ENCODE data around the gene TYMP. TPM values are rescaled to one million over a fixed set of nuclear protein-coding genes. Genes with fewer than 3 reads are reported as not detected.
"Not testable (repeated sequence)": the region's sequence is repeated elsewhere in the genome, so short reads cannot be mapped to it uniquely, and the experiment has no call there.

The TYMP gene
- total RNA-seq, 4 donors from 2014 or later: 4.4 to 21.5 (median 15.6) TPM

DNA sequence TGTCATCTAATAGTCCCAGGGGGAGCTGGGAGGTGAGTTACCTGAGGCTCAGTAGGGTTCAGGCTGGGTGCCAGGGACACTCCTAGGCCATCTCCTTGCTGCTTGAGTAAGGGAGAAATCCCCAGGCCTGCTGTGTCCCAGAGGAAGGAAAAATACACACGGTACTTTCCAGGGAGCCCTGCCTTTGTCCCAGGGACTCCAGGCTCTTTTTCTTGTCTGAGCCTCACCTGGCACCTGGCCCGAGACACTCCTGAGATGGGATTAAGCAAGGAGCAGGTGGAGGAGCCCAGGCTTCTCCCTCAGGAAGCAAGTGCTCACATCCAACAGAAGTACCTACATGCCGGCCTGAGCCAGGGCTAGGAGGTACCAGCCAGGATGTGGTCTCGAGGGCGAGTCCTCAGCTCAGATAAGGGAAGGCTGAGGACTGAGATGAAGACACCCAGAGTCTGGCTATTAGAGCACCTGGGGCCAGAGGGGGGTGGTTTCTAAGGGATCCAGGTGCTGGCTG is 15.0 kb upstream of the TYMP start:
- DNase-seq: no peak
- TF ChIP-seq CTCF (IDR thresholded peaks at IDR 0.05) (no peak), POLR2A (IDR thresholded peaks at IDR 0.05) (no peak)
- H3K27me3 ChIP-seq: peaks cover 13 to 14% of the 10 kb centered on the region in 2 donors

DNA sequence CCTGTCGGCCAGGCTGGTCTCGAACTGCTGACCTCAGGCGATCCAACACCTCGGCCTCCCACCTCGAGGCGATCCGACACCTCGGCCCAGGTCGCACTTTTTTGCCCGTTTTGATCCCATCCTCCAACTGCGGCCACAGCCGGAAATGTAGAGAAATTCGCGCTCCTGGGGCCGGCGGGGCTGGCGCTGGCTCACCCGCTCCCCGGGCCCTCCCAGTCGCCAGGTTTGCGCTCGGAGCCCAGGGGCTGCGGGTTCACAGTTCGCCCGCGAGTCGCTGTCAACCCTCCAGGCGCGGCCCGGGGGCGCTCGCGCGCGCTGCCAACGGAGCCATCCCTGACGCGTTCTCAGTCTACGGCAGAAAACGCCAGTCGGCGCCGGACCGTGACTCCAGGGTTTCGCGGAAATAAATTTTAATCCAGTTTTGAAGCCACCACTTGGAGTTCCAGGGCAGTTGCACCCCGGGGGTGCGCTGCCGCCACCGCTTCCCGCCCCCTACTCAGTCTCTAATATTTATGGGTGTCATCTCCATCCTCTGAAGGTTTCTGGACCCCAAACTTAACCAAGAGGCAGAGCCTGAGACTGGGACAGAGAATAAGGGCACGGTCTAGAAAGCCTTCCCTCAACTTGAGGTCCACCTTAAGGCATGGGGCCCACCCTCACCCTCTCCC is 14.4 kb upstream of the TYMP start:
- H3K27ac ChIP-seq: no peak overlapping the region
- H3K4me3 ChIP-seq: no peak overlapping the region
- TF ChIP-seq CTCF (IDR thresholded peaks at IDR 0.05): peak in 3 of 4 experiments; percentile 38 to 57 (median 53)
- TF ChIP-seq POLR2A (IDR thresholded peaks at IDR 0.05): no peak
- intact Hi-C loops (cut with DNase I; ENCODE audit: low total_unique reads): no loop called here
- no peaks in the 10 kb centered on the region for H3K36me3 ChIP-seq
- H3K9me3 ChIP-seq: no peaks in the 10 kb centered on the region
- DNase-seq: no peak
- H3K27me3 ChIP-seq: peaks cover 10 to 11% of the 10 kb centered on the region in 2 donors
- peaks cover 0 to 12% of the 10 kb centered on the region in 2 donors for H3K4me1 ChIP-seq

More for the DNA sequence above, 15.0 kb upstream of the TYMP start:
- intact Hi-C loops (cut with DNase I; ENCODE audit: low total_unique reads): no loop called here
- H3K9me3 ChIP-seq: no peaks in the 10 kb centered on the region
- peaks cover 0 to 12% of the 10 kb centered on the region in 2 donors for H3K4me1 ChIP-seq
- H3K4me3 ChIP-seq: no peak overlapping the region
- H3K27ac ChIP-seq: no peak overlapping the region
- H3K36me3 ChIP-seq: no peaks in the 10 kb centered on the region

GRCh38 chr22:50542416-50542927 is 12.7 kb upstream of the TYMP start:
- Histone ChIP-seq H3K36me3 (no peaks in the 10 kb centered on the region), H3K9me3 (no peaks in the 10 kb centered on the region), H3K4me1 (peaks cover 0 to 4% of the 10 kb centered on the region in 2 donors), H3K27ac (no peak overlapping the region), H3K27me3 (peaks cover 0 to 8% of the 10 kb centered on the region in 2 donors), H3K4me3 (no peak overlapping the region)
- DNase-seq: no peak
- TF ChIP-seq POLR2A (IDR thresholded peaks at IDR 0.05): no peak
- no peak for TF ChIP-seq CTCF (IDR thresholded peaks at IDR 0.05)
- intact Hi-C loops (cut with DNase I; ENCODE audit: low total_unique reads): no loop called here

DNA sequence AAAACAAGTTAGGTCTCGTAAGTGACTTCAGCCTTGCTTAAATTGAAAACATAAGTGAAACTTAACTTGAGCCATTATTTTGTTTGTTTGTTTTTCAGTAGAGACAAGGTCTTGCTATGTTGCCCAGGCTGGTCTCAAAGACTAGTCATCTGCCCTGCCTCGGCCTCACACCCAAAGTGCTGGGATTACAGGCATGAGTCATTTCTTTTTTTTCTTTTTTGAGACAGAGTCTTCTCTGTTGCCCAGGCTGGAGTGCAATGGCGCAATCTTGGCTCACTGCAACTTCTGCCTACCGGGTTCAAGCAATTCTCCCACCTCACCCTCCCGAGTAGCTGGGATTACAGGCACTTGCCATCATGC is 11.8 kb upstream of the TYMP start:
- intact Hi-C loops (cut with DNase I; ENCODE audit: low total_unique reads); H3K4me1 ChIP-seq; H3K36me3 ChIP-seq; H3K4me3 ChIP-seq; H3K27me3 ChIP-seq; H3K9me3 ChIP-seq; H3K27ac ChIP-seq; DNase-seq: not testable (repeated sequence)

GRCh38 chr22:50540381-50540780 is 10.6 kb upstream of the TYMP start:
- intact Hi-C loops (cut with DNase I; ENCODE audit: low total_unique reads): no loop called here
- peak overlapping the region in 1 of 2 donors; percentile 93 for H3K27ac ChIP-seq

More at GRCh38 chr22:50540381-50540780, 10.6 kb upstream of the TYMP start:
- Histone ChIP-seq H3K4me3 (no peak overlapping the region), H3K36me3 (no peaks in the 10 kb centered on the region), H3K4me1 (no peaks in the 10 kb centered on the region), H3K9me3 (no peaks in the 10 kb centered on the region), H3K27me3 (no peaks in the 10 kb centered on the region)
- no peak for TF ChIP-seq CTCF (IDR thresholded peaks at IDR 0.05)
- no peak for TF ChIP-seq POLR2A (IDR thresholded peaks at IDR 0.05)
- no peak for DNase-seq

All from uterus (tissue), 4 donors.